ENCODE results near the gene NXPE4. TPM values are rescaled to one million over a fixed set of nuclear protein-coding genes. Genes with fewer than 3 reads are reported as not detected.
"Not testable (repeated sequence)": the region's sequence is repeated elsewhere in the genome, so short reads cannot be mapped to it uniquely, and the experiment has no call there.

Gene NXPE4
- total RNA-seq, result not detected in 2 replicates
- long read RNA-seq, result 0 reads

DNA sequence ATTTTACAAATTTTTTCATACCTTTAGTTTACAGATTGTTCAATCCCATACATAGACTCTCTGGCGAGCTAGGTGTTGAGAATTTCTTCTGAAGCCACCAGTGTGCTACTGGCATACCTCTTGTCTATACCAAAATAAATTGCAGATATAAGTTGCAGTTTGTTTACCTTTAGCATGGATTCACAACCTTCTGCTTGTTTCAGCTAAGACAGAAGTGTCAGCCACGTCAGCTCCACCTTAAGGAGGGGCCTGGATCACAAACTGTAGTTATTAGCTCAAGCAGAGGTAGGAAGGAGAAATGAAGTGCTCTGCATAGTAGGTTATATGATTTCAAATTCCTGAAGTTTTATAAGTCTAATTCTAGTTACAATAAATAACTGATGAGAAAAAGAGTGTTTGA, at the start of gene NXPE4:
NXPE4 (minus strand) TSS at position 216 of the 400 bp plus-strand sequence. CDS start 1,027 bp downstream, outside the sequence.
- H3K4me1 Mint-ChIP-seq (ENCODE audit: unreplicated experiment), result no peaks in the 10 kb centered on the region
- H3K4me3 Mint-ChIP-seq (ENCODE audit: unreplicated experiment), result no peak within 1 kb of the TSS
- H3K27me3 Mint-ChIP-seq (ENCODE audit: unreplicated experiment), result peaks cover 14% of the 10 kb centered on the region
- H3K27ac Mint-ChIP-seq (ENCODE audit: unreplicated experiment), result no peak within 1 kb of the TSS
- H3K36me3 Mint-ChIP-seq (ENCODE audit: unreplicated experiment), result no peaks in the 10 kb centered on the region
- no peak for DNase-seq (ENCODE audit: extremely low spot score, unreplicated experiment)
- no peak for TF ChIP-seq CTCF (IDR thresholded peaks at IDR 0.05)
- no peaks in the 10 kb centered on the region for H3K9me3 Mint-ChIP-seq (ENCODE audit: unreplicated experiment)

- not testable (repeated sequence) for H3K36me3 Mint-ChIP-seq (ENCODE audit: unreplicated experiment); H3K27ac Mint-ChIP-seq (ENCODE audit: unreplicated experiment); H3K9me3 Mint-ChIP-seq (ENCODE audit: unreplicated experiment); H3K27me3 Mint-ChIP-seq (ENCODE audit: unreplicated experiment); H3K4me1 Mint-ChIP-seq (ENCODE audit: unreplicated experiment); H3K4me3 Mint-ChIP-seq (ENCODE audit: unreplicated experiment); DNase-seq (ENCODE audit: extremely low spot score, unreplicated experiment)
Measured at GRCh38 chr11:114639440-114639839, 43.9 kb upstream of the NXPE4 start.

GRCh38 chr11:114631445-114631965, 35.9 kb upstream of the NXPE4 start:
- not testable (repeated sequence) for H3K27ac Mint-ChIP-seq (ENCODE audit: unreplicated experiment); H3K36me3 Mint-ChIP-seq (ENCODE audit: unreplicated experiment); H3K4me3 Mint-ChIP-seq (ENCODE audit: unreplicated experiment); H3K4me1 Mint-ChIP-seq (ENCODE audit: unreplicated experiment); H3K9me3 Mint-ChIP-seq (ENCODE audit: unreplicated experiment); H3K27me3 Mint-ChIP-seq (ENCODE audit: unreplicated experiment)
- DNase-seq (ENCODE audit: extremely low spot score, unreplicated experiment), result peak; percentile 19

- H3K9me3 Mint-ChIP-seq (ENCODE audit: unreplicated experiment), result no peaks in the 10 kb centered on the region
- no peaks in the 10 kb centered on the region for H3K27me3 Mint-ChIP-seq (ENCODE audit: unreplicated experiment)
Measured at GRCh38 chr11:114625294-114625693, 29.7 kb upstream of the NXPE4 start.

GRCh38 chr11:114624455-114625207, 29.0 kb upstream of the NXPE4 start:
- H3K36me3 Mint-ChIP-seq (ENCODE audit: unreplicated experiment), result no peaks in the 10 kb centered on the region
- no peak for TF ChIP-seq CTCF (IDR thresholded peaks at IDR 0.05)
- H3K4me3 Mint-ChIP-seq (ENCODE audit: unreplicated experiment), result no peak overlapping the region

More at GRCh38 chr11:114625294-114625693, 29.7 kb upstream of the NXPE4 start:
- peak; percentile 30 for DNase-seq (ENCODE audit: extremely low spot score, unreplicated experiment)
- Mint-ChIP-seq H3K36me3 (ENCODE audit: unreplicated experiment) (no peaks in the 10 kb centered on the region), H3K4me1 (ENCODE audit: unreplicated experiment) (no peaks in the 10 kb centered on the region), H3K4me3 (ENCODE audit: unreplicated experiment) (no peak overlapping the region), H3K27ac (ENCODE audit: unreplicated experiment) (no peak overlapping the region)
- no peak for TF ChIP-seq CTCF (IDR thresholded peaks at IDR 0.05)

DNA sequence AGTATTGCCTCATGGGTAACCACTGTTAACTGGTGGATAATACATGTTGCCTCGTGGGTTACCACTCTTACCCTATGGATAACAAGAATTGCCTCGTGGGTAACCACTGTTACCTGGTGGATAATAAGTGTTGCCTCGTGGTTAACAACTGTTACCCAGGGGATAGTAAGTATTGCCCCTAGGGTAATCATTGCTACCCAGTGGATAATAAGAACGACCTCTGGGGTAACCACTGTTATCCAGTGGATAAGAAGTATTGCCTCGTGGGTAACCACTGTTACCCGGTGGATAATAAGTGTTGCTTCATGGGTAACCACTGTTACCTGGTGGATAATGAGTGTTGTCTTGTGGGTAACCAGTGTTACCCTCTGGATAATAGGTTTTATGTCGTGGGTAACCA, 28.1 kb upstream of the NXPE4 start:
- no peak overlapping the region for H3K4me3 Mint-ChIP-seq (ENCODE audit: unreplicated experiment)
- H3K9me3 Mint-ChIP-seq (ENCODE audit: unreplicated experiment), result no peaks in the 10 kb centered on the region
- no peaks in the 10 kb centered on the region for H3K27me3 Mint-ChIP-seq (ENCODE audit: unreplicated experiment)
- no peak for TF ChIP-seq CTCF (IDR thresholded peaks at IDR 0.05)
- no peaks in the 10 kb centered on the region for H3K4me1 Mint-ChIP-seq (ENCODE audit: unreplicated experiment)
- DNase-seq (ENCODE audit: extremely low spot score, unreplicated experiment), result no peak
- no peaks in the 10 kb centered on the region for H3K36me3 Mint-ChIP-seq (ENCODE audit: unreplicated experiment)
- H3K27ac Mint-ChIP-seq (ENCODE audit: unreplicated experiment), result no peak overlapping the region

More at GRCh38 chr11:114624455-114625207, 29.0 kb upstream of the NXPE4 start:
- Mint-ChIP-seq H3K27me3 (ENCODE audit: unreplicated experiment) (no peaks in the 10 kb centered on the region), H3K4me1 (ENCODE audit: unreplicated experiment) (no peaks in the 10 kb centered on the region), H3K9me3 (ENCODE audit: unreplicated experiment) (no peaks in the 10 kb centered on the region), H3K27ac (ENCODE audit: unreplicated experiment) (no peak overlapping the region)
- DNase-seq (ENCODE audit: extremely low spot score, unreplicated experiment), result peak; percentile 21
